Measurements from ENCODE around the gene ATP8A2.

DNA sequence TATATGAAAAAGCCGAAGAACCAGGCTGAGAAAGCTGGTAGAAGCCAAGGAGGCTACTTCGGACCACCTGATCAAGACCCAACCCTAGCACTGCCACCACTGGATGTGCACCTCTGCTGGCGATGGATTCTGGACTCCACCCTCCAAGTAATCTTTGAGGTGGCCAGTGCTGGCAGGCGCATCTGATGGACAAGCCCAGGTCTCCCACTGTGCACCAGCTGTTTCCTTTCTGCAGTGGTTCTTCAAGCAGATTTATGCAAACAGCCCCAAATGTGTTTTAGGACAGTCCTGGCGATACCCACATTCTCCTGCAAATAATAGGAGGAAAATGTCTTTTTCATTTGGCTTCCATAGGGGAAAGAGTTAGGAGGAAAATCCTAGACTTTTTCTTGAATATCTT, 507.7 kb downstream of the ATP8A2 start:
- TF ChIP-seq CTCF (IDR thresholded peaks at IDR 0.05; ENCODE audit: low read depth, low read length) (no peak), POLR2A (IDR thresholded peaks at IDR 0.05; ENCODE audit: extremely low read depth, insufficient read length) (no peak)

Measured in NB4 (cell line).